Measurements from ENCODE around the gene ABI1.
"Not testable (repeated sequence)": the region's sequence is repeated elsewhere in the genome, so short reads cannot be mapped to it uniquely, and the experiment has no call there.

The ABI1 gene

GRCh38 chr10:26860443-26861204 is at the start of gene ABI1:
Gene ABI1 (minus strand): TSS chr10:26860958. CDS start chr10:26860863, 95 bp downstream.
- DNase-seq, result peak; percentile 96

- DNase-seq, result no peak
Observed at GRCh38 chr10:26909753-26910152, 49.0 kb upstream of the ABI1 start.

GRCh38 chr10:26905253-26905781 is 44.6 kb upstream of the ABI1 start:
- not testable (repeated sequence) for DNase-seq

GRCh38 chr10:26903431-26904217 is 42.9 kb upstream of the ABI1 start:
- DNase-seq, result no peak

- DNase-seq, result not testable (repeated sequence)
Observed at GRCh38 chr10:26892306-26892923, 31.7 kb upstream of the ABI1 start.

GRCh38 chr10:26890956-26891355 is 30.2 kb upstream of the ABI1 start:
- peak; percentile 18 for DNase-seq

- DNase-seq, result no peak
Observed at GRCh38 chr10:26887611-26888215, 27.0 kb upstream of the ABI1 start.

GRCh38 chr10:26881600-26882331 is 21.0 kb upstream of the ABI1 start:
- no peak for DNase-seq

GRCh38 chr10:26879744-26880143 is 19.0 kb upstream of the ABI1 start:
- no peak for DNase-seq

- no peak for DNase-seq
Observed at GRCh38 chr10:26870766-26871165, 10.0 kb upstream of the ABI1 start.

GRCh38 chr10:26869528-26869927 is 8.8 kb upstream of the ABI1 start:
- no peak for DNase-seq

GRCh38 chr10:26863351-26864076 is 2.8 kb upstream of the ABI1 start:
- DNase-seq, result no peak

GRCh38 chr10:26861205-26861998 is 644 bp upstream of the ABI1 start:
- no peak for DNase-seq

- no peak for DNase-seq
Observed at GRCh38 chr10:26860102-26860442, 686 bp downstream of the ABI1 start.

GRCh38 chr10:26859241-26860101 is 1.3 kb downstream of the ABI1 start:
- no peak for DNase-seq

- no peak for DNase-seq
Observed at GRCh38 chr10:26858707-26859034, 2.1 kb downstream of the ABI1 start.

GRCh38 chr10:26857991-26858706 is 2.6 kb downstream of the ABI1 start:
- no peak for DNase-seq

GRCh38 chr10:26857553-26857952 is 3.2 kb downstream of the ABI1 start:
- not testable (repeated sequence) for DNase-seq

GRCh38 chr10:26855186-26855585 is 5.6 kb downstream of the ABI1 start:
- DNase-seq, result no peak

Measured in KG1 (cell line).